Breast epithelium (tissue), 4 donors: ENCODE results near the gene NFKBIA. TPM values are rescaled to one million over a fixed set of nuclear protein-coding genes. Genes with fewer than 3 reads are reported as not detected.
"Not testable (repeated sequence)": the region's sequence is repeated elsewhere in the genome, so short reads cannot be mapped to it uniquely, and the experiment has no call there.

Source experiments
- DNase-seq, 2 donors: peaks; one replicate each; pipeline ENCODE4 v3.0.0-alpha.2; 2019; ENCODE audit warnings: low spot score in 2 of 2
- H3K27ac ChIP-seq, 2 donors: fragments of 200-600 bp; sonication (generic) in 1 of 2; one replicate each; pipeline ENCODE4 v1.5.1; 2016 to 2019; ENCODE audit warnings: mild to moderate bottlenecking in 1 of 2
- H3K27me3 ChIP-seq, 2 donors: fragments of 200-600 bp; sonication (generic) in 1 of 2; one replicate each; pipeline versions ENCODE4 v1.5.1 to v1.6.0; 2017 to 2019; ENCODE audit warnings: control low read depth in 1 of 2, mild to moderate bottlenecking in 1 of 2
- H3K36me3 ChIP-seq: fragments of 200-600 bp; one replicate; pipeline ENCODE4 v1.5.1; 2019
- H3K4me1 ChIP-seq, 2 donors: fragments of 200-600 bp; sonication (generic); one replicate each; pipeline ENCODE4 v1.5.1; 2016 to 2019; ENCODE audit warnings: control low read depth in 1 of 2
- H3K4me3 ChIP-seq, 3 donors: fragments of 200-600 bp; sonication (generic); 1 replicate in 2 of 3; 2 replicates in 1 of 3; pipeline ENCODE4 v1.5.1; 2016 to 2019; ENCODE audit warnings: mild to moderate bottlenecking in 3 of 3, moderate library complexity in 2 of 3
- H3K9me3 ChIP-seq, 2 donors: fragments of 200-600 bp; sonication (generic) in 1 of 2; one replicate each; pipeline ENCODE4 v1.5.1; 2016 to 2019; ENCODE audit warnings: control low read depth in 1 of 2
- POLR2A ChIP-seq: fragments of 450-650 bp; IDR thresholded peaks from one replicate; pipeline ENCODE4 v1.6.1; 2016; ENCODE audit warnings: antibody characterized with exemption, mild to moderate bottlenecking, moderate library complexity
- POLR2AphosphoS5 ChIP-seq, 3 donors: sonication (generic); formaldehyde crosslinking; IDR thresholded peaks; one replicate each; pipeline ENCODE4 v1.6.1; 2017; ENCODE audit warnings: antibody characterized with exemption in 3 of 3
- intact Hi-C: fragments of 100-400 bp; cut with DNase I; formaldehyde crosslinking; loops from one replicate; pipeline ENCODE4 v1.15.1; 2023; ENCODE audit warnings: low total_unique reads
- total RNA-seq, 3 donors: library from RNA; depleted of rRNA; stranded (reverse); fragments of >200 nt; gene quantifications; one replicate each; pipeline ENCODE4 v1.1.0, GENCODE V29; 2016
- TF ChIP-seq, protein P1 (sequence below), 3 donors: fragments of 450-650 bp; IDR thresholded peaks; one replicate each; pipeline ENCODE4 v1.5.1; 2016 to 2017; ENCODE audit warnings: antibody characterized with exemption in 3 of 3, mild to moderate bottlenecking in 3 of 3, moderate library complexity in 3 of 3

Gene NFKBIA
- total RNA-seq, 3 donors from 2014 or later: 418 to 546 (median 422) TPM

- TF ChIP-seq POLR2A: no peak
- no peak for TF ChIP-seq POLR2AphosphoS5 (IDR thresholded peaks at IDR 0.05)
- TF ChIP-seq, protein P1, sequence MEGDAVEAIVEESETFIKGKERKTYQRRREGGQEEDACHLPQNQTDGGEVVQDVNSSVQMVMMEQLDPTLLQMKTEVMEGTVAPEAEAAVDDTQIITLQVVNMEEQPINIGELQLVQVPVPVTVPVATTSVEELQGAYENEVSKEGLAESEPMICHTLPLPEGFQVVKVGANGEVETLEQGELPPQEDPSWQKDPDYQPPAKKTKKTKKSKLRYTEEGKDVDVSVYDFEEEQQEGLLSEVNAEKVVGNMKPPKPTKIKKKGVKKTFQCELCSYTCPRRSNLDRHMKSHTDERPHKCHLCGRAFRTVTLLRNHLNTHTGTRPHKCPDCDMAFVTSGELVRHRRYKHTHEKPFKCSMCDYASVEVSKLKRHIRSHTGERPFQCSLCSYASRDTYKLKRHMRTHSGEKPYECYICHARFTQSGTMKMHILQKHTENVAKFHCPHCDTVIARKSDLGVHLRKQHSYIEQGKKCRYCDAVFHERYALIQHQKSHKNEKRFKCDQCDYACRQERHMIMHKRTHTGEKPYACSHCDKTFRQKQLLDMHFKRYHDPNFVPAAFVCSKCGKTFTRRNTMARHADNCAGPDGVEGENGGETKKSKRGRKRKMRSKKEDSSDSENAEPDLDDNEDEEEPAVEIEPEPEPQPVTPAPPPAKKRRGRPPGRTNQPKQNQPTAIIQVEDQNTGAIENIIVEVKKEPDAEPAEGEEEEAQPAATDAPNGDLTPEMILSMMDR (IDR thresholded peaks at IDR 0.05): no peak
- no peaks in the 10 kb centered on the region for H3K36me3 ChIP-seq
- no peak overlapping the region for H3K27ac ChIP-seq
- DNase-seq: no peak
- H3K4me3 ChIP-seq: no peak overlapping the region
- intact Hi-C loops: no loop called here
- H3K4me1 ChIP-seq: no peaks in the 10 kb centered on the region
- no peaks in the 10 kb centered on the region for H3K27me3 ChIP-seq
- no peaks in the 10 kb centered on the region for H3K9me3 ChIP-seq
These were observed 34.6 kb upstream of the NFKBIA start for GRCh38 chr14:35438910-35439713.

- H3K27ac ChIP-seq, H3K36me3 ChIP-seq, intact Hi-C loops, H3K27me3 ChIP-seq, H3K4me1 ChIP-seq, DNase-seq, H3K9me3 ChIP-seq, H3K4me3 ChIP-seq: not testable (repeated sequence)
These were observed 33.9 kb upstream of the NFKBIA start for GRCh38 chr14:35438492-35438891.

DNA sequence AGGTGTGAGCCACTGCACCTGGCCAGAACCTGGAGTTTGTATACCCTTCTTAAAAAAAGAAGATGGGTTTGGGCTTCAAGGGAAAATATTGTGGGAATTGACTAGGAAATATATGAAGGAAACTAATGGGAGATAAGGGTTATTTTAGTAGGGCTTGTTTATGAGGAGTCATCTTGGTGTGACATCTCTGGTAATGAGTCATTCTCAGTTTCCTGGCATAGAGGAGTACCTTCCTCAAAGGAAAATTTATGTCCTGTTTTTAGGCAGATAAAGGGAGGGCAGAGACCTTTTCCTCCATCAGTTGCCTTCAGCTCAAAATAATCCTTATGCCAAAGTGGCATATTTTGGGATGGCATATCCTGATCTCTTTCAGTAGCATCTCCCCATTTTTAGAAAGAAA lies 30.6 kb upstream of the NFKBIA start:
- H3K27ac ChIP-seq: no peak overlapping the region
- TF ChIP-seq, protein P1 (IDR thresholded peaks at IDR 0.05): no peak
- TF ChIP-seq POLR2AphosphoS5 (IDR thresholded peaks at IDR 0.05) (no peak), POLR2A (no peak)
- intact Hi-C loops: no loop called here
- H3K4me3 ChIP-seq: no peak overlapping the region
- H3K27me3 ChIP-seq: no peaks in the 10 kb centered on the region
- no peaks in the 10 kb centered on the region for H3K36me3 ChIP-seq
- DNase-seq: no peak
- no peaks in the 10 kb centered on the region for H3K9me3 ChIP-seq
- H3K4me1 ChIP-seq: no peaks in the 10 kb centered on the region

DNA sequence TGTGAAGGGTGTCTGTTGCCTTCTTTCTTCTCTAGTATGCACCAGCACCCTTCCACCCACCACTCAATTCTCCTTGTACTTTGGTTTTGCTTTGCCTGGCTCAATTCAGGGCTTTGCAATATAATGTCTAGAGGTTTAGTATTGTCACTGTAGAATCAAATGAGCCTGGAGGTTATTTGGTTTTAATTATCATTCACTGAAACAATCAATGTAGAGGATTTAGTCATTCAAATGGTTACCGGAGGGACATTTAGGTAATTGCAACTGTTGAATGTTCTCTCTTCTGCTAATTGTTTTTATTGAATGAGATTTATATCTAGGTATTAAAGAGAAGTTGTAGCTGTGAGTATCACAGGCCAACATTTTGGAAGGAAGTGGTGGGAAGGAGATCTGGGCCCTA lies 29.3 kb upstream of the NFKBIA start:
- Histone ChIP-seq H3K4me1 (no peaks in the 10 kb centered on the region), H3K27me3 (no peaks in the 10 kb centered on the region), H3K36me3 (no peaks in the 10 kb centered on the region), H3K9me3 (no peaks in the 10 kb centered on the region), H3K4me3 (no peak overlapping the region), H3K27ac (no peak overlapping the region)
- no peak for DNase-seq
- no peak for TF ChIP-seq POLR2A
- no peak for TF ChIP-seq POLR2AphosphoS5 (IDR thresholded peaks at IDR 0.05)
- TF ChIP-seq, protein P1 (IDR thresholded peaks at IDR 0.05): no peak
- intact Hi-C loops: no loop called here

DNA sequence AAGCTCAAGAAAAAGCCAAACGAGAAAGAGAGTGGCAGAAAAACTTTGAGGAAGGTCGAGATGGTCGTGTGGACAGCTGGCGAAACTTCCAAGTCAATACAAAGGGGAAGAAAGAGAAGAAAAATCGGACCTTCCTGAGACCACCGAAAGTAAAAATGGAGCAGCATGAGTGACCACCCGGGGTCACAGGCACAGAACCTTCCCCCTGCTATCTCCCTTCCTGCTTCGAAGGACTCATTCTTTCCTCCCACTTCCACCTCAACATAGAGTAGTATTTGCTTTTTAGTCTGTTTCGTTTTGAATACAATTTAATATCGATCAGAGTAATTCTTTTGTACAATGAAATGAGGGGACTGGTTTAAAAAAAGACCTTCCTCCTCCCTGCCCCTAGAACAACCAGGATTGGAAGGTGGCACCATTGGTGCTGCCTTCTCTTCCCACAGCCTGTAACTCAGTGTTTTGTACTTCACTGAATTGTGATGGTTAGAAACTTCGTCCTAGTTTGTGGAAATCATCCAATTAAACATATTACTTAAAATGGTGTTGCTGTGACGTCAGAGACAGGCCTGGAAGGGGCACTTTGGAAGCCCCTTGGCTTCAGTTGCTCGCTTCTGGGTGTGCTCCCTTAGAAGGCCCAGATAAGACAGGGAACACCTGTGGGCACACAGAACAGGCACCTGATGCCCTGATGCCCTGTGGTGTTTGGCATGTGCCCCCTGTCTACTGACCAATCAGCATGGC lies 26.1 kb upstream of the NFKBIA start:
- Histone ChIP-seq H3K27ac (no peak overlapping the region), H3K27me3 (no peaks in the 10 kb centered on the region), H3K4me1 (no peaks in the 10 kb centered on the region), H3K9me3 (no peaks in the 10 kb centered on the region), H3K4me3 (no peak overlapping the region), H3K36me3 (no peaks in the 10 kb centered on the region)
- TF ChIP-seq, protein P1 (IDR thresholded peaks at IDR 0.05): no peak
- no peak for TF ChIP-seq POLR2AphosphoS5 (IDR thresholded peaks at IDR 0.05)
- DNase-seq: no peak
- intact Hi-C loops: no loop called here
